PC-9 (cell line): Measurements from ENCODE around the gene FUT8.

Experiments
- EZH2 ChIP-seq: fragments of 200-600 bp; sonication (generic); IDR thresholded peaks from 2 replicates; pipeline ENCODE4 v1.8.0; 2017; ENCODE audit warnings: antibody characterized with exemption, low read depth
- TF ChIP-seq, protein P1 (sequence below): fragments of 200-600 bp; sonication (generic); conservative IDR thresholded peaks from 2 replicates; pipeline ENCODE4 v1.6.1; 2017; ENCODE audit warnings: mixed run types, antibody characterized with exemption, mild to moderate bottlenecking, moderate library complexity

DNA sequence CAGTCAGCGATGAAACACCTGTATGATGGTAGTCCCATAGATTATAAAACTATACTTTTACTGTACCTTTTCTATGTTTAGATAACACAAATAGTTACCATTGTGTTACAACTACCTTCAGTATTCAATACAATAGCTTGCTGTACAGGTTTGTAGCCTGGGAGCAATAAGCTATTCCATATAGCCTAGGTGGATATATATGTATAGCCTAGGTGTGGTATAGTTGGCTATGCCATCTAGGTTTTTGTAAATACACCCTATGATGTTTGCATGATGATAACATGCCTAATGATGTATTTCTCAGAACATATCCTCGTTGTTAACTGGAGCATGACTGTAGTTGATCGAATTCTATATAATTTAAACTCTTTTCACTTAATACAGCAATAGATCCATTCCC is 316.1 kb downstream of the FUT8 start:
- TF ChIP-seq, protein P1, sequence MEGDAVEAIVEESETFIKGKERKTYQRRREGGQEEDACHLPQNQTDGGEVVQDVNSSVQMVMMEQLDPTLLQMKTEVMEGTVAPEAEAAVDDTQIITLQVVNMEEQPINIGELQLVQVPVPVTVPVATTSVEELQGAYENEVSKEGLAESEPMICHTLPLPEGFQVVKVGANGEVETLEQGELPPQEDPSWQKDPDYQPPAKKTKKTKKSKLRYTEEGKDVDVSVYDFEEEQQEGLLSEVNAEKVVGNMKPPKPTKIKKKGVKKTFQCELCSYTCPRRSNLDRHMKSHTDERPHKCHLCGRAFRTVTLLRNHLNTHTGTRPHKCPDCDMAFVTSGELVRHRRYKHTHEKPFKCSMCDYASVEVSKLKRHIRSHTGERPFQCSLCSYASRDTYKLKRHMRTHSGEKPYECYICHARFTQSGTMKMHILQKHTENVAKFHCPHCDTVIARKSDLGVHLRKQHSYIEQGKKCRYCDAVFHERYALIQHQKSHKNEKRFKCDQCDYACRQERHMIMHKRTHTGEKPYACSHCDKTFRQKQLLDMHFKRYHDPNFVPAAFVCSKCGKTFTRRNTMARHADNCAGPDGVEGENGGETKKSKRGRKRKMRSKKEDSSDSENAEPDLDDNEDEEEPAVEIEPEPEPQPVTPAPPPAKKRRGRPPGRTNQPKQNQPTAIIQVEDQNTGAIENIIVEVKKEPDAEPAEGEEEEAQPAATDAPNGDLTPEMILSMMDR: no peak
- no peak for TF ChIP-seq EZH2
